ENCODE results near the gene UBFD1.

The UBFD1 gene

GRCh38 chr16:23511731-23512130 lies 45.8 kb upstream of the UBFD1 start:
- peak overlapping the region; percentile 55 for H3K27ac ChIP-seq (ENCODE audit: low read depth, low read length, poor library complexity, severe bottlenecking)
- H3K4me2 ChIP-seq (ENCODE audit: low read length) = no peak overlapping the region
- H3K27me3 ChIP-seq (ENCODE audit: insufficient read depth, low read length) = no peaks in the 10 kb centered on the region
- TF ChIP-seq EZH2 (IDR thresholded peaks at IDR 0.05; ENCODE audit: borderline replicate concordance, low read length) = no peak
- TF ChIP-seq, protein P1, sequence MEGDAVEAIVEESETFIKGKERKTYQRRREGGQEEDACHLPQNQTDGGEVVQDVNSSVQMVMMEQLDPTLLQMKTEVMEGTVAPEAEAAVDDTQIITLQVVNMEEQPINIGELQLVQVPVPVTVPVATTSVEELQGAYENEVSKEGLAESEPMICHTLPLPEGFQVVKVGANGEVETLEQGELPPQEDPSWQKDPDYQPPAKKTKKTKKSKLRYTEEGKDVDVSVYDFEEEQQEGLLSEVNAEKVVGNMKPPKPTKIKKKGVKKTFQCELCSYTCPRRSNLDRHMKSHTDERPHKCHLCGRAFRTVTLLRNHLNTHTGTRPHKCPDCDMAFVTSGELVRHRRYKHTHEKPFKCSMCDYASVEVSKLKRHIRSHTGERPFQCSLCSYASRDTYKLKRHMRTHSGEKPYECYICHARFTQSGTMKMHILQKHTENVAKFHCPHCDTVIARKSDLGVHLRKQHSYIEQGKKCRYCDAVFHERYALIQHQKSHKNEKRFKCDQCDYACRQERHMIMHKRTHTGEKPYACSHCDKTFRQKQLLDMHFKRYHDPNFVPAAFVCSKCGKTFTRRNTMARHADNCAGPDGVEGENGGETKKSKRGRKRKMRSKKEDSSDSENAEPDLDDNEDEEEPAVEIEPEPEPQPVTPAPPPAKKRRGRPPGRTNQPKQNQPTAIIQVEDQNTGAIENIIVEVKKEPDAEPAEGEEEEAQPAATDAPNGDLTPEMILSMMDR (IDR thresholded peaks at IDR 0.05; ENCODE audit: low read length) = no peak
- no peak overlapping the region for H2AFZ ChIP-seq (ENCODE audit: low read length)
- no peak overlapping the region for H3K9ac ChIP-seq (ENCODE audit: low read length)
- H3K79me2 ChIP-seq (ENCODE audit: insufficient read depth, low read length) = peaks cover 32% of the 10 kb centered on the region
- H3K9me2 ChIP-seq (ENCODE audit: low read depth, low read length) = no peaks in the 10 kb centered on the region
- H3K4me1 ChIP-seq (ENCODE audit: insufficient read depth, low read length, severe bottlenecking) = peaks cover 44% of the 10 kb centered on the region
- H3K9me3 ChIP-seq (ENCODE audit: low read length) = no peaks in the 10 kb centered on the region
- peaks cover 17% of the 10 kb centered on the region; the same call in 1 of the 2 replicates for H3K36me3 ChIP-seq (ENCODE audit: insufficient read depth, low read length)
- peaks cover 9% of the 10 kb centered on the region; the same call in 1 of the 2 replicates for H3F3A ChIP-seq (ENCODE audit: insufficient read depth, low read length)
- no peaks in the 10 kb centered on the region for H4K20me1 ChIP-seq (ENCODE audit: insufficient read depth, low read length)
- no peak overlapping the region for H3K4me3 ChIP-seq (ENCODE audit: low read depth, low read length, poor library complexity, severe bottlenecking)

GRCh38 chr16:23512168-23512695 lies 45.3 kb upstream of the UBFD1 start:
- Histone ChIP-seq H3K4me3 (ENCODE audit: low read depth, low read length, poor library complexity, severe bottlenecking) (no peak overlapping the region), H3K9ac (ENCODE audit: low read length) (no peak overlapping the region), H3K27ac (ENCODE audit: low read depth, low read length, poor library complexity, severe bottlenecking) (peak overlapping the region; percentile 55), H3K9me2 (ENCODE audit: low read depth, low read length) (no peaks in the 10 kb centered on the region), H3K4me1 (ENCODE audit: insufficient read depth, low read length, severe bottlenecking) (peaks cover 43% of the 10 kb centered on the region), H3F3A (ENCODE audit: insufficient read depth, low read length) (peaks cover 9% of the 10 kb centered on the region; the same call in 1 of the 2 replicates), H3K9me3 (ENCODE audit: low read length) (no peaks in the 10 kb centered on the region), H3K4me2 (ENCODE audit: low read length) (no peak overlapping the region), H3K79me2 (ENCODE audit: insufficient read depth, low read length) (peaks cover 27% of the 10 kb centered on the region), H3K36me3 (ENCODE audit: insufficient read depth, low read length) (peaks cover 12% of the 10 kb centered on the region; the same call in 1 of the 2 replicates), H3K27me3 (ENCODE audit: insufficient read depth, low read length) (no peaks in the 10 kb centered on the region), H2AFZ (ENCODE audit: low read length) (no peak overlapping the region), H4K20me1 (ENCODE audit: insufficient read depth, low read length) (no peaks in the 10 kb centered on the region)
- TF ChIP-seq, protein P1 (IDR thresholded peaks at IDR 0.05; ENCODE audit: low read length) = no peak
- no peak for TF ChIP-seq EZH2 (IDR thresholded peaks at IDR 0.05; ENCODE audit: borderline replicate concordance, low read length)

- Histone ChIP-seq H3K27ac (ENCODE audit: low read depth, low read length, poor library complexity, severe bottlenecking) (no peak overlapping the region), H4K20me1 (ENCODE audit: insufficient read depth, low read length) (no peaks in the 10 kb centered on the region), H3K9me3 (ENCODE audit: low read length) (no peaks in the 10 kb centered on the region), H3K4me3 (ENCODE audit: low read depth, low read length, poor library complexity, severe bottlenecking) (no peak overlapping the region), H3K4me1 (ENCODE audit: insufficient read depth, low read length, severe bottlenecking) (peaks cover 52% of the 10 kb centered on the region), H3F3A (ENCODE audit: insufficient read depth, low read length) (peaks cover 9% of the 10 kb centered on the region; the same call in 1 of the 2 replicates), H3K36me3 (ENCODE audit: insufficient read depth, low read length) (peaks cover 5% of the 10 kb centered on the region; the same call in 1 of the 2 replicates), H2AFZ (ENCODE audit: low read length) (no peak overlapping the region), H3K79me2 (ENCODE audit: insufficient read depth, low read length) (peaks cover 3% of the 10 kb centered on the region), H3K9me2 (ENCODE audit: low read depth, low read length) (no peaks in the 10 kb centered on the region), H3K27me3 (ENCODE audit: insufficient read depth, low read length) (no peaks in the 10 kb centered on the region), H3K9ac (ENCODE audit: low read length) (no peak overlapping the region), H3K4me2 (ENCODE audit: low read length) (no peak overlapping the region)
- TF ChIP-seq, protein P1 (IDR thresholded peaks at IDR 0.05; ENCODE audit: low read length) = no peak
- no peak for TF ChIP-seq EZH2 (IDR thresholded peaks at IDR 0.05; ENCODE audit: borderline replicate concordance, low read length)
These were observed 43.0 kb upstream of the UBFD1 start for GRCh38 chr16:23514381-23515152.

Data from OCI-LY1 (cell line).